ENCODE results near the gene GLB1L2.

DNA sequence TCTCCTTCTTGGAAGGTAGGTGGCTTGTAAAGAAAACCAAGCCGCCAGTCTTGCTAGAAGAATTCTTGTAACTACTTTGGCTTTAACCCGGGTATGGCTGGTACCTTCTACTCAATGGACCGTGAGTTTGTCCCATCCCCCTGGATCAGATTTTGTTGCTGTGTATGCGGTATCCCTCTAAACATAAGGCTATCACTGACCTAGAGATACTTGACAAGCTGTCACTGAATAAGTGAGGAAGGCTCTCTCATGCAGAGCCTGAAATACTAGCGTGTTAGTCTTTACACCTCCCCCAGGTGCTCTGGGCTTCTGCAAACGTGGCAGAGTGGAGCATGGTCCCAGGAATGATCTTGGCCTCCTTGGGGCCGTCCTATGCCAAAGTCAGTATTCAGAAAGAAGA, 34.5 kb downstream of the GLB1L2 start:
- no peak for TF ChIP-seq TAF1 (IDR thresholded peaks at IDR 0.05; ENCODE audit: low read depth, low read length)
- no peak for TF ChIP-seq POLR2AphosphoS5 (IDR thresholded peaks at IDR 0.05; ENCODE audit: low read depth, low read length)
